IPS DF 6.9 (cell line): ENCODE data around the gene ST8SIA4.

ENCODE experiments used
- DNase-seq: peaks from one replicate; pipeline ENCODE4 v3.0.0-alpha.2; 2013; ENCODE audit warnings: low read depth, low spot score
- H3K27ac ChIP-seq: one replicate; pipeline ENCODE4 v1.5.1; 2013; ENCODE audit warnings: low read length, control low read depth
- H3K27me3 ChIP-seq: 2 replicates; pipeline ENCODE4 v1.6.1; 2013; ENCODE audit warnings: mild to moderate bottlenecking, low read length; ENCODE audit not compliant: control insufficient read depth, insufficient read depth
- H3K36me3 ChIP-seq: 2 replicates; pipeline ENCODE4 v1.6.1; 2013; ENCODE audit warnings: low read length; ENCODE audit not compliant: control insufficient read depth, insufficient read depth
- H3K4me1 ChIP-seq: 2 replicates; pipeline ENCODE4 v1.6.1; 2013; ENCODE audit warnings: low read length; ENCODE audit not compliant: control insufficient read depth, insufficient read depth
- H3K4me3 ChIP-seq: 2 replicates; pipeline ENCODE4 v1.5.1; 2013; ENCODE audit warnings: mild to moderate bottlenecking, low read length
- H3K9me3 ChIP-seq: 2 replicates; pipeline ENCODE4 v1.6.1; 2013; ENCODE audit warnings: low read length, inconsistent platforms; ENCODE audit not compliant: control insufficient read depth, insufficient read depth
- WGBS: extraction: QIAGEN DNeasy Blood & Tissue Kit; methylation state at CpG from one replicate; pipeline ENCODE4 v1.1.7; 2013; ENCODE audit warnings: mixed read lengths, missing lambda C conversion rate; ENCODE audit not compliant: insufficient read length, insufficient coverage; 5-methylcytosine and 5-hydroxymethylcytosine counted together

Gene ST8SIA4

GRCh38 chr5:100802208-100802607 is 100.9 kb downstream of the ST8SIA4 start:
- DNase-seq: no peak
- Histone ChIP-seq H3K27ac (no peak overlapping the region), H3K27me3 (no peaks in the 10 kb centered on the region), H3K4me3 (no peak overlapping the region), H3K9me3 (no peaks in the 10 kb centered on the region), H3K4me1 (no peaks in the 10 kb centered on the region), H3K36me3 (no peaks in the 10 kb centered on the region)
- no CpG with 5 or more reads among the region's 2 CpGs for WGBS

DNA sequence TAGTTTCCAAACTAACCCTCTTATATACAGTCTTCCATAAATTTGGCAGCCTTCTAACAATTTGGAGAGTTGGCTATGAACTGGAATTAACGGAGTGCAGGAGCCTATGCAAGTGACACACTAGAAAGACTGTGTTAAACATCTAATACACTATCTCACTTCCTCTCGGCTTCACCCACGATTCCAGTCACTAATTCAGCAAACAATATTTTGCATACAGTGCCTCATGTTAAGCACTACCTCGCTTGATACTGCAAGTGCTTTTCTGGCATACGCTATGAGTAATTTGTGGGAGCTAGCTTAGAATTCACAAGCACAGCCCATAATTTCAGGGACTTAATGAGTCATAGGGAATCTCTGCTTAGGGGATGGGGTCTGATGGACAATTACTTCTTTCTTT is 102.5 kb downstream of the ST8SIA4 start:
- no CpG with 5 or more reads among the region's 5 CpGs for WGBS
- Histone ChIP-seq H3K9me3 (no peaks in the 10 kb centered on the region), H3K27me3 (no peaks in the 10 kb centered on the region), H3K27ac (no peak overlapping the region), H3K4me1 (no peaks in the 10 kb centered on the region), H3K4me3 (no peak overlapping the region), H3K36me3 (no peaks in the 10 kb centered on the region)
- DNase-seq: no peak

DNA sequence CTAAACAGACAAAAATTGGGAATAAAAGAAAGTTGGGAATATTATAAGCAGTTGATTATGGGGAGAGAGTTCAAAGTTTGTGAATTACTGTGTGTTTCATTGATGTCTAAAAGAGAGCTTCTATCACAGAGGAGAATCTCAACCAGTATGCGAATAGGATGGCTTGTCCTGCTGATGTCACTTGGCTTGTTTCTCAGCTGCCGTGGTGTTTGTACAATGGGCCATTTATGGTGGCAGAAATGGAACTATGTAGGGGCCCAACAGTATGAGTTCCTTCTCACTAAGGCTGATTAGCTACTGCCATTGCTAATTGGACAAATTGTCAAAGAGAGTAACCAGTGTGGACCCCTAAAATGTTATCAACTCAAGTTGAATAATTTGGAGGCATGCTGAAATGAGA is 103.9 kb downstream of the ST8SIA4 start:
- no CpG with 5 or more reads among the region's 2 CpGs for WGBS
- Histone ChIP-seq H3K4me3 (no peak overlapping the region), H3K9me3 (no peaks in the 10 kb centered on the region), H3K27ac (no peak overlapping the region), H3K4me1 (no peaks in the 10 kb centered on the region), H3K36me3 (no peaks in the 10 kb centered on the region), H3K27me3 (no peaks in the 10 kb centered on the region)
- no peak for DNase-seq

DNA sequence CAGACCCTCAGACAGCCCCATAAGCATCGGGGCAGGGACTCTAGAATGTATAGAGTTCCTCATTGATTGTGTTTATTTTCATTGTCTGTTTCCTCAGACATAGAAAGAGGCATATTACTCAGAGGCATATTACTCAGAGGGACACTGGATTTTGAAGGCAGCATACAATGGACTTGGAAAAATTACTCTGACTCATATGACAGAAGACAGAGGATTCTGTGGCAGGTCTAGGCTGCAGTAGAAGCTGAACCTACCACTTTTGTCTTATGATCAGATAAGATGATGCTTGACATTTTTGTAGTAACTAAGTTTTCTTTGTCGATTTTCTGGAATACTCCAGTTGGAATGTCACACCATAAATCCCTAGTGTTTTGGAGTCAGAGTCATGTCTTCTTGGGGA is 105.2 kb downstream of the ST8SIA4 start:
- Histone ChIP-seq H3K9me3 (no peaks in the 10 kb centered on the region), H3K4me3 (no peak overlapping the region), H3K36me3 (no peaks in the 10 kb centered on the region), H3K4me1 (no peaks in the 10 kb centered on the region), H3K27me3 (no peaks in the 10 kb centered on the region), H3K27ac (no peak overlapping the region)
- whole genome bisulfite sequencing: no CpG with 5 or more reads among the region's 2 CpGs
- no peak for DNase-seq

DNA sequence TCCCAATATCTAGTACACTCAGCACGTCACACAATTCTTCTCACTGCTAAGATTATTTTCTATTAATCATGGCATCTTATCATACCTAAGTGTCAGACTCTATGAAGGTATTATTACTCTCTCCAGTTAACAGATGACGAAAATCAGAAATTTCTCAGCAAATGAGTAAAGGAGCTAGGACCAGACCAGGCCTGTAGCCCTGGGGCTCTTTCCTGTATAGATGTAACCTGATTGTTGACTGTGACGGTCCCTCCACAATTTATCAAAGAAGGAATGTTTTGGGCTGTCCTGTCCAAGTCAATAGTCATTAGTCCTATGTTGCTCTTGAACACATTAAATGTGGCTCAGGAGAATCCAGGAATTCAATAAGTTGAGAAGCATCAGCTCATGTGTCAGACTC is 106.2 kb downstream of the ST8SIA4 start:
- H3K36me3 ChIP-seq: no peaks in the 10 kb centered on the region
- no peak overlapping the region for H3K27ac ChIP-seq
- no peaks in the 10 kb centered on the region for H3K9me3 ChIP-seq
- no peak for DNase-seq
- no peaks in the 10 kb centered on the region for H3K27me3 ChIP-seq
- no peak overlapping the region for H3K4me3 ChIP-seq
- no CpG with 5 or more reads among the region's 3 CpGs for WGBS
- no peaks in the 10 kb centered on the region for H3K4me1 ChIP-seq

DNA sequence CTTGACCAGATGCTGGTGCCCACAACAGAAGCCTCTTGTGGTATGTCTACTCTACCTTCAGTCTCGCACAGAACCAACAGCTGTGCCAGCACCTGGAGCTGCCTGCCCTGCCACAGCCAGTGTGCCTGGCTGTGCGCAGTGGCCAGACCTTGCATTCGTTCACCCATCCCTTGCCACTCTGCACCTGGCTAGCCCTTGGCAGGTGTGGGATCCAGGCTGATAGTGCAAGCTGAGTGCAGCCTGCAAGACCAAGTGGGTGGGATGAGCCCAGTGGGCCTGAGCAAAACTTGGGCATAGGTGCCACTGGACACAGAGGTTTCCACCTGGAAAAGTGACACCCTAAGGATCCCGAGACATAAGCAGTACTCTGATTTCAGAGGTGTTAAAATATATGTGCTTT is 108.2 kb downstream of the ST8SIA4 start:
- DNase-seq: no peak
- Histone ChIP-seq H3K27ac (no peak overlapping the region), H3K36me3 (no peaks in the 10 kb centered on the region), H3K9me3 (no peaks in the 10 kb centered on the region), H3K27me3 (no peaks in the 10 kb centered on the region), H3K4me1 (no peaks in the 10 kb centered on the region), H3K4me3 (no peak overlapping the region)
- WGBS: no CpG with 5 or more reads among the region's 4 CpGs

DNA sequence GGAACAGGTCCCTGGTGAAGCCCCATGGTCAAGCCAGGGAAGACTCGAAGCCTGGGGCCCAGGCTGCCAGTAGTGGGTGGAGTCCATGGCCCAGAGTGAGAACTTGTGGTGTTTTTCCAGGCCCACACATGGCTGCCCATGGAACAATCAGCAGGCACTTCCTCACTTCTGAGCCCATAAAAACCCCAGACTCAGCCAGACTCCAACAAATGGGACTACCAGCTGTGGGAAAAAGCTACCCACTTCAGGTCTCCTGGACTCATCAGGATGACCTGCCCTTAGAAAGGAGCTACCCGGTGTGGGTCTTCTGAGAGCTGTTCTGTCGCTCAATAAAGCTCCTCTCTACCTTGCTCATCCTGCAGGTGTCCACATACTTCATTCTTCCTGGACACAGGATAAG is 108.9 kb downstream of the ST8SIA4 start:
- no peak overlapping the region for H3K4me3 ChIP-seq
- H3K27me3 ChIP-seq: no peaks in the 10 kb centered on the region
- H3K36me3 ChIP-seq: no peaks in the 10 kb centered on the region
- no peak for DNase-seq
- H3K9me3 ChIP-seq: no peaks in the 10 kb centered on the region
- H3K4me1 ChIP-seq: no peaks in the 10 kb centered on the region
- H3K27ac ChIP-seq: no peak overlapping the region
- no CpG with 5 or more reads among the region's 3 CpGs for WGBS

- WGBS: no CpG with 5 or more reads among the region's 3 CpGs
- H3K4me1 ChIP-seq: no peaks in the 10 kb centered on the region
- H3K27ac ChIP-seq: no peak overlapping the region
- no peaks in the 10 kb centered on the region for H3K27me3 ChIP-seq
- no peaks in the 10 kb centered on the region for H3K9me3 ChIP-seq
- H3K4me3 ChIP-seq: no peak overlapping the region
- H3K36me3 ChIP-seq: no peaks in the 10 kb centered on the region
- no peak for DNase-seq
Measured at GRCh38 chr5:100792781-100793180, 110.3 kb downstream of the ST8SIA4 start.

GRCh38 chr5:100791391-100791790 is 111.7 kb downstream of the ST8SIA4 start:
- Histone ChIP-seq H3K9me3 (no peaks in the 10 kb centered on the region), H3K27ac (no peak overlapping the region), H3K27me3 (no peaks in the 10 kb centered on the region), H3K4me1 (no peaks in the 10 kb centered on the region), H3K4me3 (no peak overlapping the region), H3K36me3 (no peaks in the 10 kb centered on the region)
- 100% methylated on average over 1 of the region's 2 CpGs for WGBS
- no peak for DNase-seq

DNA sequence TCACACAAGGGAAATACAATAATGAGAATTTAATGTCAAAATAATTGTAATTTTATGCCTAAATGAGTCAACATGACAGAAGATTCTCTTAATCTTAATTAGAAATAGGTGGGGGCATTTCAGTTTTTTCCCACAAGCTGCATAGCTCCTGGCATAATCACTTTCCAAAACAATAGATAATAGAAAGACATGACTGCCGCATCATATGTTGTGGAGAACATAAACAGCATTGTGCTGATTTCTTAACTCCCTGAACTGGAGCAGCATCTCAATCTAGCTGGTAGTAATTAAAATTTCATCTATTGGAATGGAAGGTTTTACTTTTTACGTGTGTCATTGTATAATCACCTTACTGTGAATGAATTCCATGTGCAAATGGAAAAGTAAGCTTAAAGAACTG is 112.1 kb downstream of the ST8SIA4 start:
- H3K4me3 ChIP-seq: no peak overlapping the region
- no peak overlapping the region for H3K27ac ChIP-seq
- DNase-seq: no peak
- no peaks in the 10 kb centered on the region for H3K4me1 ChIP-seq
- no peaks in the 10 kb centered on the region for H3K27me3 ChIP-seq
- no peaks in the 10 kb centered on the region for H3K36me3 ChIP-seq
- no peaks in the 10 kb centered on the region for H3K9me3 ChIP-seq
- no CpG with 5 or more reads among the region's 2 CpGs for WGBS

DNA sequence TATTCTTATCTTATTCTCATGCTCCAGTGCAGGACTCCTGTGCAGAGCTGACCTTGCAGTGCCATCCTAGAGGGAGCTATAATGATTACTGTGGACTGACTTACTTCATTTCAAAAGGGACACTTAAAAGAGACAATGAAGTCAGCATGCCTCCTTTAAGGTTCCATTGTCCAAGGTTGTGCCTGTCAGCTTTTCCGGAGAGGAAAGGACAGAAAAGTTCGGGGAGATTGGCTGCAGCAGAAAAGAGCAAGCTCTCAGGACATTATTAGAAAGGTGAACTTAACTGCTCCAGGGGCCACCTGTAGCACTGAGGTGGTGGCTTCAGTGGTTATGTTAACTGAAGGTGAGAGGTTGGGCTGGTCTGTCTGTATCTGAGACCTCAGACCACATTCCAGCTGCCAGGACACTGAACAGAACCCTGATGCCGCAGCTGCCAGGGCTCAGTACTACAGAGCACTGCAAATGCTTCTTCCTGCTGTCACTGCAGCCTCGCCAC is 112.9 kb downstream of the ST8SIA4 start:
- Histone ChIP-seq H3K27ac (no peak overlapping the region), H3K36me3 (no peaks in the 10 kb centered on the region), H3K27me3 (no peaks in the 10 kb centered on the region), H3K4me3 (no peak overlapping the region), H3K4me1 (no peaks in the 10 kb centered on the region), H3K9me3 (no peaks in the 10 kb centered on the region)
- WGBS: no CpG with 5 or more reads among the region's 4 CpGs
- DNase-seq: no peak
